ENCODE measurements around the gene TOB2.

TOB2 gene

DNA sequence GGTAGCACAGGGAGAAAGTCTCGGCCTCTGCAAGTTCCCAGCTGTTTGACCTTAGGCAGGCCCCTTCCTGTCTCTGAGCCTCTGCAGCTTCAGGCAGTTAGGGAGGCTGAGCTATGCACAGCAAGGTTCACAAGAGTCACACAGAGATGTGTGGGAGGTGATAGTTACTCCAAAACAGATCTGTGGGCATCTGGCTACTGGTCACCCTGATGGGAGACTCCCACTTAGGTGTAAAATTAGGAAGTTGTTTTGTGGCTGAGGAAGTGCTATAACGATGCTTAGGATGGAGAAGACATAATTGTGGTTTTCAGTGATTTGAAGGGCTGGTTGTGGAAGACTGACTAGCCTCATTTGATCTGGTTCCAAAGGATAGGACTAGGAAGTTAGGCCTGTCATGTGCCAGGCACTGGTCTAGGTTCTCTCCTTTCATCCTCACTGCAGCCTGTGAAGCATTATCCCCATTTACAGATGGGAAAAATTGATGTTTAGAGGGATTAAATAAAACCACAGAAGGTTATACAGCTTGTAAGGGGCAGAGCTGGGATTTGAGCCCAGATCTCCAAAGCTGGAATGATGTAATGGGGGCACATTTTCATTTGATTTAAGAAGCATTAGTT lies 35.8 kb upstream of the TOB2 start:
- Histone ChIP-seq H3F3A (ENCODE audit: insufficient read depth, low read length) (no peaks in the 10 kb centered on the region), H2AFZ (ENCODE audit: low read length) (no peak overlapping the region), H3K36me3 (replicated peaks; ENCODE audit: insufficient read depth, low read length) (no peaks in the 10 kb centered on the region), H3K9ac (ENCODE audit: low read length) (no peak overlapping the region), H4K20me1 (ENCODE audit: insufficient read depth, low read length) (peaks cover 47% of the 10 kb centered on the region), H3K4me2 (ENCODE audit: low read depth, low read length) (no peak overlapping the region), H3K27me3 (replicated peaks; ENCODE audit: insufficient read depth, low read length) (no peaks in the 10 kb centered on the region), H3K4me3 (ENCODE audit: low read length) (no peak overlapping the region), H3K27ac (ENCODE audit: low read length) (no peak overlapping the region), H3K9me2 (replicated peaks; ENCODE audit: insufficient read depth, low read length) (no peaks in the 10 kb centered on the region), H3K9me3 (replicated peaks; ENCODE audit: insufficient read depth, low read length) (no peaks in the 10 kb centered on the region), H3K4me1 (ENCODE audit: low read length) (no peaks in the 10 kb centered on the region), H3K79me2 (ENCODE audit: low read length) (peaks cover 97% of the 10 kb centered on the region)
- DNase-seq, result no peak
- TF ChIP-seq CTCF (IDR thresholded peaks at IDR 0.05; ENCODE audit: low read length), result no peak
- no peak for TF ChIP-seq EZH2phosphoT487 (IDR thresholded peaks at IDR 0.05; ENCODE audit: low read length)
- TF ChIP-seq EZH2 (optimal IDR thresholded peaks at IDR 0.05; ENCODE audit: low read depth, low read length), result no peak

DNA sequence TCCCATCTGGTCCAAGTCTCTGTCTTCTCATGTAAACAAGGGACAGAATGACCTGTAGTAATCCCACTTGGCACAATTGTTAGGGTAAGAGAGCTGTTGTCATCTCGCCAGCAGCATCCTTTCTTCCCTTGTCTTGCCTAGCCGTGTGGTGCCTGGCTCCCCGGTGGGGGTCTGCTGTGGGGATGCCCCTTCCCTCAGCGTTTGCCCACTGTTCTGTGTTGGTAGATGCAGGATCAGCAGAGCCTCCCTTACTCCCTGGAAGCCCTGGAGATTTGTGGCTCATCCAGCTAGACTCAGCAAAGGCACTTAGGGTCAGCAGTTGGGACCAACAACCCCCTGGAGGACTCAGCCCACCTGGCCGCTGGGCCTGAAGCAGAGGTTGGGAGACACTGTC lies 35.3 kb upstream of the TOB2 start:
- peaks cover 43% of the 10 kb centered on the region for H4K20me1 ChIP-seq (ENCODE audit: insufficient read depth, low read length)
- no peaks in the 10 kb centered on the region for H3K27me3 ChIP-seq (replicated peaks; ENCODE audit: insufficient read depth, low read length)
- no peak overlapping the region for H2AFZ ChIP-seq (ENCODE audit: low read length)
- H3K36me3 ChIP-seq (replicated peaks; ENCODE audit: insufficient read depth, low read length), result no peaks in the 10 kb centered on the region
- peaks cover 95% of the 10 kb centered on the region for H3K79me2 ChIP-seq (ENCODE audit: low read length)
- no peak for DNase-seq
- H3K4me2 ChIP-seq (ENCODE audit: low read depth, low read length), result no peak overlapping the region
- no peaks in the 10 kb centered on the region for H3K9me2 ChIP-seq (replicated peaks; ENCODE audit: insufficient read depth, low read length)
- TF ChIP-seq CTCF (IDR thresholded peaks at IDR 0.05; ENCODE audit: low read length), result no peak
- no peak for TF ChIP-seq EZH2phosphoT487 (IDR thresholded peaks at IDR 0.05; ENCODE audit: low read length)
- H3K9me3 ChIP-seq (replicated peaks; ENCODE audit: insufficient read depth, low read length), result no peaks in the 10 kb centered on the region
- no peaks in the 10 kb centered on the region for H3F3A ChIP-seq (ENCODE audit: insufficient read depth, low read length)
- no peak overlapping the region for H3K27ac ChIP-seq (ENCODE audit: low read length)
- no peak overlapping the region for H3K4me3 ChIP-seq (ENCODE audit: low read length)
- no peak overlapping the region for H3K9ac ChIP-seq (ENCODE audit: low read length)
- no peaks in the 10 kb centered on the region for H3K4me1 ChIP-seq (ENCODE audit: low read length)

GRCh38 chr22:41481131-41481830 lies 34.7 kb upstream of the TOB2 start:
- H3K4me2 ChIP-seq (ENCODE audit: low read depth, low read length), result no peak overlapping the region
- no peak for DNase-seq
- no peak overlapping the region for H3K9ac ChIP-seq (ENCODE audit: low read length)
- no peak overlapping the region for H3K27ac ChIP-seq (ENCODE audit: low read length)
- H3F3A ChIP-seq (ENCODE audit: insufficient read depth, low read length), result no peaks in the 10 kb centered on the region
- peaks cover 43% of the 10 kb centered on the region for H4K20me1 ChIP-seq (ENCODE audit: insufficient read depth, low read length)
- TF ChIP-seq CTCF (IDR thresholded peaks at IDR 0.05; ENCODE audit: low read length) (no peak), EZH2phosphoT487 (IDR thresholded peaks at IDR 0.05; ENCODE audit: low read length) (no peak), EZH2 (optimal IDR thresholded peaks at IDR 0.05; ENCODE audit: low read depth, low read length) (no peak)
- peaks cover 96% of the 10 kb centered on the region for H3K79me2 ChIP-seq (ENCODE audit: low read length)
- H2AFZ ChIP-seq (ENCODE audit: low read length), result no peak overlapping the region
- no peaks in the 10 kb centered on the region for H3K9me2 ChIP-seq (replicated peaks; ENCODE audit: insufficient read depth, low read length)
- no peaks in the 10 kb centered on the region for H3K9me3 ChIP-seq (replicated peaks; ENCODE audit: insufficient read depth, low read length)
- no peaks in the 10 kb centered on the region for H3K27me3 ChIP-seq (replicated peaks; ENCODE audit: insufficient read depth, low read length)
- no peaks in the 10 kb centered on the region for H3K36me3 ChIP-seq (replicated peaks; ENCODE audit: insufficient read depth, low read length)
- H3K4me1 ChIP-seq (ENCODE audit: low read length), result no peaks in the 10 kb centered on the region
- H3K4me3 ChIP-seq (ENCODE audit: low read length), result no peak overlapping the region
